DMS114 treated with DMSO at 0.1 percent for 48 hours (cell line): ENCODE results near the gene RNF151.
A peak's percentile ranks its signal among the peaks of the same experiment; 100 is the strongest.

ENCODE experiments used
- DNase-seq: peaks from one replicate; lab custom pipeline; 2025; ENCODE audit not compliant: unreplicated experiment; lab: John Stamatoyannopoulos, UW

Gene RNF151

GRCh38 chr16:1976216-1976520, 9.5 kb downstream of the RNF151 start:
- no peak for DNase-seq

GRCh38 chr16:1976951-1977874, 10.6 kb downstream of the RNF151 start:
- no peak for DNase-seq

GRCh38 chr16:1977875-1978268, 11.2 kb downstream of the RNF151 start:
- DNase-seq, result no peak

- no peak for DNase-seq
Measured at GRCh38 chr16:1978476-1979120, 11.9 kb downstream of the RNF151 start.

GRCh38 chr16:1979271-1980029, 12.8 kb downstream of the RNF151 start:
- no peak for DNase-seq

GRCh38 chr16:1980030-1980769, 13.5 kb downstream of the RNF151 start:
- no peak for DNase-seq

GRCh38 chr16:1980770-1981087, 14.1 kb downstream of the RNF151 start:
- DNase-seq, result no peak

- DNase-seq, result no peak
Measured at GRCh38 chr16:1981398-1981836, 14.8 kb downstream of the RNF151 start, which contains the start of gene NOXO1. TSS of gene NOXO1 (minus strand) at chr16:1981469. CDS start at chr16:1981179, 290 bp downstream.

GRCh38 chr16:1982013-1982433, 15.4 kb downstream of the RNF151 start:
- no peak for DNase-seq

- DNase-seq, result no peak
Measured at GRCh38 chr16:1982991-1983543, 16.4 kb downstream of the RNF151 start.

- DNase-seq, result peak; percentile 57
Measured at GRCh38 chr16:1983544-1984346, 17.1 kb downstream of the RNF151 start, which contains the start of gene GFER. TSS of gene GFER (plus strand) at chr16:1984193. CDS start at chr16:1984219, 26 bp downstream.

GRCh38 chr16:1984347-1985225, 17.9 kb downstream of the RNF151 start:
- DNase-seq, result no peak

- DNase-seq, result no peak
Measured at GRCh38 chr16:1985466-1986150, 19.0 kb downstream of the RNF151 start.

GRCh38 chr16:1987198-1987597, 20.5 kb downstream of the RNF151 start:
- DNase-seq, result no peak

- no peak for DNase-seq
Measured at GRCh38 chr16:1989209-1990100, 22.8 kb downstream of the RNF151 start, which contains the start of gene SYNGR3. TSS of gene SYNGR3 (plus strand) at chr16:1989970. CDS start at chr16:1990103, 133 bp downstream.

GRCh38 chr16:1990101-1990350, 23.4 kb downstream of the RNF151 start:
- DNase-seq, result no peak

- no peak for DNase-seq
Measured at GRCh38 chr16:1990351-1991134, 23.9 kb downstream of the RNF151 start.
